Gastrocnemius medialis (tissue), 4 donors: ENCODE data around the gene SPIRE1. TPM values are rescaled to one million over a fixed set of nuclear protein-coding genes. Genes with fewer than 3 reads are reported as not detected.
"Not testable (repeated sequence)": the region's sequence is repeated elsewhere in the genome, so short reads cannot be mapped to it uniquely, and the experiment has no call there.

Experiments
- ATAC-seq, 2 donors: fragments of 150-250 bp; one replicate each; pipeline ENCODE4 v1.9.1; 2016
- DNase-seq, 2 donors: peaks; one replicate each; pipeline ENCODE4 v3.0.0-alpha.2; 2019
- H3K27ac ChIP-seq, 4 donors: fragments of 200-600 bp; sonication (generic); 1 replicate in 1 of 4; 2 replicates in 3 of 4; pipeline ENCODE4 v1.5.1; 2016 to 2018; ENCODE audit warnings: mild to moderate bottlenecking in 2 of 4, moderate library complexity in 1 of 4
- H3K27me3 ChIP-seq, 3 donors: fragments of 200-600 bp; sonication (generic) in 2 of 3; 1 replicate in 1 of 3; 2 replicates in 2 of 3; pipeline versions ENCODE4 v1.5.1 to v1.6.0; 2016 to 2019; ENCODE audit warnings: mild to moderate bottlenecking in 1 of 3, moderate library complexity in 1 of 3
- H3K36me3 ChIP-seq, 2 donors: fragments of 200-600 bp; sonication (generic) in 1 of 2; one replicate each; pipeline ENCODE4 v1.5.1; 2017 to 2018
- H3K4me1 ChIP-seq, 2 donors: fragments of 200-600 bp; sonication (generic) in 1 of 2; one replicate each; pipeline ENCODE4 v1.5.1; 2016 to 2017; ENCODE audit warnings: mild to moderate bottlenecking in 2 of 2
- H3K4me3 ChIP-seq, 4 donors: fragments of 200-600 bp; sonication (generic) in 3 of 4; 1 replicate in 1 of 4; 2 replicates in 3 of 4; pipeline ENCODE4 v1.5.1; 2016 to 2019; ENCODE audit warnings: mild to moderate bottlenecking in 2 of 4
- H3K9me3 ChIP-seq, 3 donors: fragments of 200-600 bp; sonication (generic) in 2 of 3; 1 replicate in 1 of 3; 2 replicates in 2 of 3; pipeline ENCODE4 v1.5.1; 2016 to 2019
- POLR2A ChIP-seq, 2 donors: fragments of 450-650 bp; IDR thresholded peaks; one replicate each; pipeline ENCODE4 v1.6.1; 2017; ENCODE audit warnings: antibody characterized with exemption in 2 of 2, mild to moderate bottlenecking in 2 of 2, moderate library complexity in 2 of 2
- in situ Hi-C, 4 donors: fragments of 200-750 bp; cut with MboI; loops; one replicate each; pipeline versions ENCODE4 v1.15.0 to v1.8.0; 2017; ENCODE audit warnings: low sequenced_read_pairs in 4 of 4
- intact Hi-C: fragments of 100-400 bp; cut with DNase I; formaldehyde crosslinking; loops from one replicate; pipeline ENCODE4 v1.15.1; 2023; ENCODE audit warnings: low total_unique reads
- total RNA-seq, 4 donors: library from RNA; depleted of rRNA; stranded (reverse); fragments of >200 nt; gene quantifications; one replicate each; pipeline versions ENCODE4 v1.1.0 to v1.2.3, GENCODE V29; 2016
- TF ChIP-seq, protein P1 (sequence below), 5 experiments: fragments of 450-650 bp in 3 of 5; fragments of 200-600 bp in 2 of 5; sonication (generic) in 2 of 5; IDR thresholded peaks in 4 of 5; conservative IDR thresholded peaks in 1 of 5; 1 replicate in 4 of 5; 2 replicates in 1 of 5; pipeline ENCODE4 v1.5.1; 2016 to 2019; ENCODE audit warnings: antibody characterized with exemption in 5 of 5, mild to moderate bottlenecking in 3 of 5, moderate library complexity in 3 of 5

Gene SPIRE1
- total RNA-seq, 4 donors from 2014 or later, result 48.3 to 82.7 (median 55.1) TPM

DNA sequence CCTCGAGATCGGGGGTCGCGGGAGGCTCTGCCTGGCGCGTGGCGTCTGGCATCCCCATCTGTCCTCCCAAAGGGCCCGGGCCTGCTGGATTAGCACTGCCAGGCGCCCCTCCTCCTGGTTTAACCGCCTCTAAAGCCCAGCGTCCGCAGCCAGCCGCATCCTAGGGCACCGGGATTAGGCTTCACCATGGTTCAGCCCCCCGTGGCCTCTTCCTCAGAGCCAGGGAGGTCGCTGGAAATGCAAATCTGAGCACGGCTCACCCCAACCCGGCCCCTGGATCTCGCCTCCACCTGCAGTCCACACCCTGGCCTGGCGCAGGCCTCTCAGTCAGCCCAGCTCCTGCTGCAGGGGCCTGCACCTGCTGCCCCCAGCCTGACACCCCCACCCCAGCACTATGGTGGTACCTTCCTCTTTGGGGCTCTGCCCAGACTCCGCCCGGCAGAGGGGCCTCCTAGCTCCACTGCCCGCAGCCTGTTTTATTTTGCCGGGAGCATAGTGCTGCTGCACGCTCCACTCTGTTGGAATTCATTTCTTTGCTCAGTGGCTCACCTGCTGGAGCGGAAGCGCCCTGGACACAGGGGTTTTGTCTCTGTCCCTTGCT, 237.0 kb downstream of the SPIRE1 start:
- intact Hi-C loops (no loop called here), in situ Hi-C loops (no loop called here)
- Histone ChIP-seq H3K9me3 (no peaks in the 10 kb centered on the region), H3K27me3 (peaks cover 0 to 11% (median 6%) of the 10 kb centered on the region in 3 donors), H3K36me3 (no peaks in the 10 kb centered on the region), H3K27ac (no peak overlapping the region), H3K4me3 (no peak overlapping the region), H3K4me1 (no peaks in the 10 kb centered on the region)
- TF ChIP-seq, protein P1, sequence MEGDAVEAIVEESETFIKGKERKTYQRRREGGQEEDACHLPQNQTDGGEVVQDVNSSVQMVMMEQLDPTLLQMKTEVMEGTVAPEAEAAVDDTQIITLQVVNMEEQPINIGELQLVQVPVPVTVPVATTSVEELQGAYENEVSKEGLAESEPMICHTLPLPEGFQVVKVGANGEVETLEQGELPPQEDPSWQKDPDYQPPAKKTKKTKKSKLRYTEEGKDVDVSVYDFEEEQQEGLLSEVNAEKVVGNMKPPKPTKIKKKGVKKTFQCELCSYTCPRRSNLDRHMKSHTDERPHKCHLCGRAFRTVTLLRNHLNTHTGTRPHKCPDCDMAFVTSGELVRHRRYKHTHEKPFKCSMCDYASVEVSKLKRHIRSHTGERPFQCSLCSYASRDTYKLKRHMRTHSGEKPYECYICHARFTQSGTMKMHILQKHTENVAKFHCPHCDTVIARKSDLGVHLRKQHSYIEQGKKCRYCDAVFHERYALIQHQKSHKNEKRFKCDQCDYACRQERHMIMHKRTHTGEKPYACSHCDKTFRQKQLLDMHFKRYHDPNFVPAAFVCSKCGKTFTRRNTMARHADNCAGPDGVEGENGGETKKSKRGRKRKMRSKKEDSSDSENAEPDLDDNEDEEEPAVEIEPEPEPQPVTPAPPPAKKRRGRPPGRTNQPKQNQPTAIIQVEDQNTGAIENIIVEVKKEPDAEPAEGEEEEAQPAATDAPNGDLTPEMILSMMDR (IDR thresholded peaks at IDR 0.05 in 4 of 5, conservative IDR thresholded peaks at IDR 0.05 in 1 of 5), result no peak
- no peak for TF ChIP-seq POLR2A (IDR thresholded peaks at IDR 0.05)
- ATAC-seq, result no peak
- DNase-seq, result no peak

DNA sequence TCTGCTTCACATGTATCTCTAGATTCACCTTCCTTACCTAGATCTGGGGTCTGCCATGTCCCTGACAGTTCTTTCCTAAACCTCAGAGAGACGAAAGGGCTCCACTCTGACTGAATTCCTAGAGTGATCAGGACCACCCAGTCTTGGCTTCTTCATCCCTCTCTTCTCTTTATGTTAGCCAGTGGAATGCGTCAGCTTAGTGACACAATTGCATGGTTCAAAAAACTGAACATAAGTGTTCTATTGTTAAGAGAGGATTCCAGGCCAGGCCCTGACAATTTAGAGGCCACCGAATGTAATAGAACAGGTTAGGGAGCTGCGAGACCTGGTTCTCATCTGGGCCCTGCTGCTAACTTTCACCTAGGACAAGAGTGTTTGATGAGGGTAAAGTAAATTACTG, 240.2 kb downstream of the SPIRE1 start:
- in situ Hi-C loops, result no loop called here
- no peaks in the 10 kb centered on the region for H3K9me3 ChIP-seq

DNA sequence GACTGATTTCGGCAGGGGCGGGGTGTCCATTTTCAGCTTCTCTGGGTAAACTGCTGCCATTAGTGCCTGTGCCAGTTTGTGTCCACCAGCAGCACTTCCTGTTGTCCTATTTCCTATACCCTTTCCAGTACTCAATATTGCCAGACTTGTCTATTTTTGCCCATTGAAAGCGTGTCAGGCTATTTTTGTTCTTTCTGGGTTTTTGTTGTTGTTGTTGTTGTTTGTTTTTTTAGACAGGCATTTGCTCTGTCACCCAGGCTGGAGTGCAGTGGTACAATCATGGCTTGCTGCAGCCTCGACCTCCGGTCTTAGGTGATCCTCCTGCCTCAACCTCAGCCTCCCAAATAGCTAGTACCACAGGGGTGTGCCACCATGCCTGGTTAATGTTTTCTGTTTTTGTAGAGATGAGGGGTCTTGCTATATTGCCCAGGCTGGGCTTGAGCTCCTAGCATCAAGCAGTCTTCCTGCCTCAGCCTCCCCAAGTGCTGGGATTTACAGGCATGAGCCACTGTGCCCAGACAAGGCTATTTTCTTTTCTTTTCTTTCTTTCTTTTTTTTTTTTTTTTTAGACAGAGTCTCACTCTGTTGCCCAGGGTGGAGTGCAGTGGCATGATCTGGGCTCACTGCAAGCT, 241.7 kb downstream of the SPIRE1 start:
- H3K27me3 ChIP-seq, result peaks cover 0 to 11% (median 6%) of the 10 kb centered on the region in 3 donors
- intact Hi-C loops, result no loop called here
- in situ Hi-C loops, result no loop called here
- DNase-seq (no peak), ATAC-seq (no peak)
- H3K27ac ChIP-seq, result no peak overlapping the region
- H3K4me3 ChIP-seq, result no peak overlapping the region
- H3K4me1 ChIP-seq, result no peaks in the 10 kb centered on the region
- TF ChIP-seq POLR2A (IDR thresholded peaks at IDR 0.05), result no peak
- H3K36me3 ChIP-seq, result no peaks in the 10 kb centered on the region
- no peaks in the 10 kb centered on the region for H3K9me3 ChIP-seq

More for the DNA sequence above, 240.2 kb downstream of the SPIRE1 start:
- no peaks in the 10 kb centered on the region for H3K36me3 ChIP-seq
- ATAC-seq (no peak), DNase-seq (no peak)
- no peak for TF ChIP-seq POLR2A (IDR thresholded peaks at IDR 0.05)
- TF ChIP-seq, protein P1 (IDR thresholded peaks at IDR 0.05 in 4 of 5, conservative IDR thresholded peaks at IDR 0.05 in 1 of 5), result no peak
- H3K4me3 ChIP-seq, result no peak overlapping the region
- peaks cover 0 to 11% (median 6%) of the 10 kb centered on the region in 3 donors for H3K27me3 ChIP-seq
- no peak overlapping the region for H3K27ac ChIP-seq
- intact Hi-C loops, result no loop called here
- H3K4me1 ChIP-seq, result no peaks in the 10 kb centered on the region

DNA sequence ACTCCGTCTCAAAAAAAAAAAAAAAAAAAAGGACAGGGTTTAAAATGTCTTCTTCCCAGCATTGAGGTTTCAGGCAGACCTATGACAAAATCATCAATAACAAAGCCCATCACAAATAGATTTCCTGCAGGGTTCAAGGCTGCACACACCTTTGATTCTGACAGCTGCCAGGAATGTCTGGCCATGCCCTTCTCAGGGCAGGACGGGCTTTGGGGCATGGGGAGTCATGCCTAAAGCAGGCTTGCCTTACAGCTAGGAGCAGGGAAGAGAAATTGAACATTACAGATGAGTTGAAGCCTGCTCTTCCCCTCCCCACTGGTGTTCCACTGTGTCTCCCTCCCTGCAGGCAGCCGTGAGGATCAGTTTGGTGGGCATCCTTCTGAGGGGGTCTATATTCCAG, 246.5 kb downstream of the SPIRE1 start:
- Histone ChIP-seq H3K27me3 (peaks cover 0 to 2% (median 0%) of the 10 kb centered on the region in 3 donors), H3K36me3 (no peaks in the 10 kb centered on the region), H3K4me3 (no peak overlapping the region), H3K27ac (no peak overlapping the region), H3K4me1 (peaks cover 0 to 6% of the 10 kb centered on the region in 2 donors), H3K9me3 (no peaks in the 10 kb centered on the region)
- ATAC-seq, result no peak
- no peak for DNase-seq
- in situ Hi-C loops (no loop called here), intact Hi-C loops (no loop called here)
- TF ChIP-seq, protein P1 (IDR thresholded peaks at IDR 0.05 in 4 of 5, conservative IDR thresholded peaks at IDR 0.05 in 1 of 5), result no peak
- no peak for TF ChIP-seq POLR2A (IDR thresholded peaks at IDR 0.05)

DNA sequence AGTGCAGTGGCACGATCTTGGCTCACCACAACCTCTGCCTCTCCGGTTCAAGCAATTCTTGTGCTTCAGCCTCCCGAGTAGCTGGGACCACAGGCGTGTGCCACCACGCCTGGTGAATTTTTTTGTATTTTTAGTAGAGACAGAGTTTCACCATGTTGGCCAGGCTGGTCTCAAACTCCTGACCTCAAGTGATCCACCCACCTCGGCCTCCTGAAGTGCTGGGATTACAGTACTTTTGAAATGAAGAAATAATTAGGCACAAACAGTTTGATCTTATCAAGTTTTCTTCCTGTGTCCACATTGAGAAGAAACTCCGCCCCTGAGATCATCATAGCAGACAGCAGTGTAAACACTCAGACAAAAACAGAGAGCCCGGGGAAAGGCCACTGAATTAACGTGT, 247.2 kb downstream of the SPIRE1 start:
- H3K9me3 ChIP-seq, DNase-seq, H3K4me3 ChIP-seq, in situ Hi-C loops, H3K4me1 ChIP-seq, H3K27ac ChIP-seq, H3K27me3 ChIP-seq, intact Hi-C loops, H3K36me3 ChIP-seq, ATAC-seq: not testable (repeated sequence)
